BE2C (cell line): ENCODE results near the gene BTN3A1.
"Not testable (repeated sequence)": the region's sequence is repeated elsewhere in the genome, so short reads cannot be mapped to it uniquely, and the experiment has no call there.

Source experiments
- DNase-seq: peaks from one replicate; pipeline ENCODE4 v3.0.0-alpha.2; 2020
- H3K27me3 ChIP-seq: fragments of 250-450 bp; sonication (Bioruptor Pico); 2 replicates; pipeline ENCODE4 v1.5.1; 2020; ENCODE audit warnings: mild to moderate bottlenecking
- H3K36me3 ChIP-seq: fragments of 250-450 bp; sonication (Bioruptor Pico); 2 replicates; pipeline ENCODE4 v1.5.1; 2020; ENCODE audit warnings: mild to moderate bottlenecking
- H3K4me1 ChIP-seq: fragments of 250-450 bp; sonication (Bioruptor Pico); 2 replicates; pipeline ENCODE4 v1.5.1; 2020
- H3K4me3 ChIP-seq: 2 replicates; pipeline ENCODE4 v1.5.1; 2011; ENCODE audit warnings: low read depth, low read length
- H3K9me3 ChIP-seq: fragments of 250-450 bp; sonication (Bioruptor Pico); 2 replicates; pipeline ENCODE4 v1.5.1; 2020
- CTCF ChIP-seq: IDR thresholded peaks from 2 replicates; pipeline ENCODE4 v1.5.1; 2012; ENCODE audit warnings: mild to moderate bottlenecking, low read depth, low read length

The BTN3A1 gene

GRCh38 chr6:26363882-26364701 lies 38.0 kb upstream of the BTN3A1 start:
- Histone ChIP-seq H3K36me3 (no peaks in the 10 kb centered on the region), H3K27me3 (no peaks in the 10 kb centered on the region), H3K4me1 (peaks cover 4% of the 10 kb centered on the region; the same call in 1 of the 2 replicates), H3K4me3 (peak overlapping the region; percentile 90), H3K9me3 (no peaks in the 10 kb centered on the region)
- DNase-seq = no peak
- TF ChIP-seq CTCF = no peak

DNA sequence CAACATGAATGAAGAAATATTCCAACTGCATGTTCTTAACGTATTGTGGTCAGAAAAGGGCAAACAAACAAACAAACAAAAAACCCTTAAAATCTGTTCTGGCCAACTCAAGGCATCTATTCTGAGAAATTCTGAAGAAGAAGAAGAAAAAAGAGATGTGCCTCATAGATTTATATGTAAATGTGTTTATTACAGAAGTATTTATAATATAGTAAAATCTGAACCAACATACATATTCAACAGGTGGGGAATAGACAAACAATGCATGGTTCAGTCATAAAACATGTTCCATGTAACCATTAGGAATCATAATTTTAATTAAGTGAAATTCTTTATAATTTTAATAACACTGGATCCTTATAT lies 36.5 kb upstream of the BTN3A1 start:
- TF ChIP-seq CTCF = no peak
- Histone ChIP-seq H3K4me1 (peaks cover 4% of the 10 kb centered on the region; the same call in 1 of the 2 replicates), H3K4me3 (peak overlapping the region; percentile 90), H3K9me3 (no peaks in the 10 kb centered on the region), H3K27me3 (no peaks in the 10 kb centered on the region), H3K36me3 (no peaks in the 10 kb centered on the region)
- DNase-seq = no peak

DNA sequence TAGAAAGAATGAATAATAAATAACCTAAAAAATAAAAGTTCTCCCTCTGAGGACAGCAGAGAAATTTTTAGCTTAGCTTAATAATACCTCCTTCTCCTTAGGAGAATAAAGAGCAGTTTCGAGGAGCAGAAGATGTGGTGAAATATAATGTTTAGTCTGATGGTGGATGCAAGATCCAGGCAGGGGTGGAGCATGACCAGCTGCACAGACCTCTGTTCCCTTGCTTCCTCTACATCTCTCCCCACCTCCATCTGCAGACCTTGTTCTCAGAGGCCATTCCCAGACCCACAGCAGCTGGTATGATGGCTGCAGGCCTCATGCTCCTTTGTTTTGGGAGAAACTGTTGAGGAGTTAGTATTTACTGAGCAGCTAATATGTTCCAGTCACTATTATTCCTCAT lies 35.6 kb upstream of the BTN3A1 start:
- TF ChIP-seq CTCF = no peak
- Histone ChIP-seq H3K4me3 (no peak overlapping the region), H3K9me3 (no peaks in the 10 kb centered on the region), H3K36me3 (no peaks in the 10 kb centered on the region), H3K27me3 (no peaks in the 10 kb centered on the region), H3K4me1 (peaks cover 4% of the 10 kb centered on the region; the same call in 1 of the 2 replicates)
- DNase-seq = no peak

DNA sequence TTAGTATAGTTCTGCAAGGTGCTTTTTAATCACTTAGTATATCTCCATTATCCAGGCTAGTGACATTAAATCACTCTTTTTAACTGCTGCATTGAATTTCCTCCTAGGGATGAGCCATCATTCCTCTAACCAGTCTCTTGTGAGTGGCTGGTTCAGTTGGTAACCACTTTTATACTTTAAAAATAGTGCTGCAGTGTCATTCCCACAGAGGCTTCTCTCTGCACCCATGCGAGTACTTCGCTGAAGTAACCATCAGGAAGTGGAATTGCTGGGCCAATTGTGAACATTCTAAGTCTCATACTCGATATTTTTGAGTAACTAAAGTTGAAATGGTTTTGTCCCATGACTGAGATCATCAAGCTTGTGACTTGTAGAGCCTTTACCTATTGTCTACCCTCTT lies 35.0 kb upstream of the BTN3A1 start:
- no peaks in the 10 kb centered on the region for H3K9me3 ChIP-seq
- H3K4me1 ChIP-seq = peaks cover 4% of the 10 kb centered on the region; the same call in 1 of the 2 replicates
- no peak for TF ChIP-seq CTCF
- DNase-seq = no peak
- no peak overlapping the region for H3K4me3 ChIP-seq
- no peaks in the 10 kb centered on the region for H3K36me3 ChIP-seq
- no peaks in the 10 kb centered on the region for H3K27me3 ChIP-seq

GRCh38 chr6:26371813-26372212 lies 30.3 kb upstream of the BTN3A1 start:
- H3K4me3 ChIP-seq, DNase-seq, H3K36me3 ChIP-seq, H3K9me3 ChIP-seq, H3K27me3 ChIP-seq, H3K4me1 ChIP-seq: not testable (repeated sequence)

DNA sequence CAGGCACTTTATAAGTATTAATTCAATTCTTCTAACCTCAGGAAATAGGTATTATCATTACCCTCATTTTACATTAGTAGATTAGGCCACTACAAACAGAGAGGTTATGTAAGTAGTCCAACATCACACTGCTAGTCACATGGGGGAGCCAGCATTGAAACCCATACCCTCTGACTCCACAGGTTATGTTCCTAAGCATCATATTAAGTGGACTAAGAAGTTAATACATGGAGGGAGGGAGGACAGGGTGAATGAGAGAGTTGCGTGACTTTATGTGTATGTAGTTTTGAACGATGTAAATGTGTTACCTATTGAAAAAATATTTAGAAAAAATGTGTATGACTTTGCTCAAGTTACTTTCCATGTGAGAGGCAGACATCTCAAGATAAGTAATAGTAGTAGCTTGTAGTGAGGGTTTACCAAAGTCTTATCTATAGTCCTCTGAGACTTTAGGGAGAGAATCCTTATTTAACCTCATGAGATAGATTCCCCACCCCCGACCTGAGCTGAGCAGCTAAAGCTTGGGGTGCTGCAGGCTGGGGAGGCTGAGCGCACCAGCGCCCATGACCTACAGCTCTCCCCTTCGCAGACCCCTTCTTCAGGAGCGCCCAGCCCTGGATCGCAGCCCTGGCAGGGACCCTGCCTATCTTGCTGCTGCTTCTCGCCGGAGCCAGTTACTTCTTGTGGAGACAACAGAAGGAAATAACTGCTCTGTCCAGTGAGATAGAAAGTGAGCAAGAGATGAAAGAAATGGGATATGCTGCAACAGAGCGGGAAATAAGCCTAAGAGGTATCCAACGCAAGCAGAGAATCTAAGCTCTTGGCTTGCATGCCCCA lies 29.5 kb upstream of the BTN3A1 start:
- Histone ChIP-seq H3K36me3 (no peaks in the 10 kb centered on the region), H3K4me1 (no peaks in the 10 kb centered on the region), H3K9me3 (no peaks in the 10 kb centered on the region), H3K27me3 (no peaks in the 10 kb centered on the region), H3K4me3 (no peak overlapping the region)
- TF ChIP-seq CTCF = no peak
- no peak for DNase-seq
